Endometrium (tissue), 2 donors: ENCODE data around the gene IGSF11.
"Not testable (repeated sequence)": the region's sequence is repeated elsewhere in the genome, so short reads cannot be mapped to it uniquely, and the experiment has no call there.

Experiments used
- FAIRE-seq: peaks from 2 replicates; lab custom pipeline; 2012; peaks lifted over from hg19 to GRCh38; lab: Jason Lieb, UNC
- donor health status: control.
- donor health status: control.

The IGSF11 gene, protein sequence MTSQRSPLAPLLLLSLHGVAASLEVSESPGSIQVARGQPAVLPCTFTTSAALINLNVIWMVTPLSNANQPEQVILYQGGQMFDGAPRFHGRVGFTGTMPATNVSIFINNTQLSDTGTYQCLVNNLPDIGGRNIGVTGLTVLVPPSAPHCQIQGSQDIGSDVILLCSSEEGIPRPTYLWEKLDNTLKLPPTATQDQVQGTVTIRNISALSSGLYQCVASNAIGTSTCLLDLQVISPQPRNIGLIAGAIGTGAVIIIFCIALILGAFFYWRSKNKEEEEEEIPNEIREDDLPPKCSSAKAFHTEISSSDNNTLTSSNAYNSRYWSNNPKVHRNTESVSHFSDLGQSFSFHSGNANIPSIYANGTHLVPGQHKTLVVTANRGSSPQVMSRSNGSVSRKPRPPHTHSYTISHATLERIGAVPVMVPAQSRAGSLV

GRCh38 chr3:119034256-119035013 is at the start of gene IGSF11:
IGSF11 (minus strand) TSS chr3:119034846; CDS start chr3:119034582, 264 bp downstream.
- FAIRE-seq, result no peak

- no peak for FAIRE-seq
Measured at GRCh38 chr3:119080364-119080763, 45.7 kb upstream of the IGSF11 start.

DNA sequence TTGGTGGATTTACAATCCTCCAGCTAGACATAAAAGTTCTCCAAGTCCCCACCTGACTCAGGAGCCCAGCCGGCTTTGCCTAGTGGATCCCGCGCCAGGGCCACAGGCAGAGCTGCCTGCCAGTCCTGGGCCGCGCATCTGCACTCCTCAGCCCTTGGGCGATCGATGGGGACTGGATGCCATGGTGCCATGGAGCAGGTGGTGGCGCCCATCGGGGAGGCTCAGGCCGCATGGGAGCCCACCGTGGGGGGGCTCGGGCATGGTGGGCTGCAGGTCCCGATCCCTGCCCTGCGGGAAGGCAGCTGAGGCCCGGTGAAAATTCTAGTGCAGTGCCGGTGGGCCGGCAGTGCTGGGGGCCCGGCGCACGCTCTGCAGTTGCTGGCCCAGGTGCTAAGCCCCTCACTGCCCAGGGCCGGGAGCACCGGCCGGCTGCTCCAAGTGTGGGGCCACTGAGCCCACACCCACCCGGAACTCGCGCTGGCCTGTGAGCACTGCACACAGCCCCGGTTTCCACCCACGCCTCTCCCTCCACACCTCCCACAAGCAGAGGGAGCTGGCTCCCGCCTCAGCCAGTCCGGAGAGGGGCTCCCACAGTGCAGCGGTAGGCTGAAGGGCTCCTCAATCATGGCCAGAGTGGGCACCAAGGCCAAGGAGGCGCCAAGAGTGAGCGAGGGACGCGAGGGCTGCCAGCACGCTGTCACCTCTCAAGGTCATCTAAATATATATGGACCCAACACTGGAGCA is 38.8 kb upstream of the IGSF11 start:
- FAIRE-seq, result no peak

DNA sequence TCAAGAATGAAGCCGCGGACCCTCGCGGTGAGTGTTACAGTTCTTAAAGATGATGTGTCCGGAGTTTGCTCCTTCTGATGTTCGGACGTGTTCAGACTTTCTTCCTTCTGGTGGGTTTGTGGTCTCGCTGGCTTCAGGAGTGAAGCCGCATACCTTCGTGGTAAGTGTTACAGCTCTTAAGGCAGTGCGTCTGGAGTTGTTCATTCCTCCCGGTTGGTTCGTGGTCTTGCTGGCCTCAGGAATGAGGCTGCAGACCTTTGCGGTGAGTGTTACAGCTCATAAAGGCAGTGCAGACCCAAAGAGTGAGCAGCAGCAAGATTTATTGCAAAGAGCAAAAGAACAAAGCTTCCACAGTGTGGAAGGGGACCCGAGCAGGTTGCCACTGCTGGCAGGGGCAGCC is 37.8 kb upstream of the IGSF11 start:
- FAIRE-seq, result not testable (repeated sequence)

- no peak for FAIRE-seq
Measured at GRCh38 chr3:119069725-119070124, 35.1 kb upstream of the IGSF11 start.

DNA sequence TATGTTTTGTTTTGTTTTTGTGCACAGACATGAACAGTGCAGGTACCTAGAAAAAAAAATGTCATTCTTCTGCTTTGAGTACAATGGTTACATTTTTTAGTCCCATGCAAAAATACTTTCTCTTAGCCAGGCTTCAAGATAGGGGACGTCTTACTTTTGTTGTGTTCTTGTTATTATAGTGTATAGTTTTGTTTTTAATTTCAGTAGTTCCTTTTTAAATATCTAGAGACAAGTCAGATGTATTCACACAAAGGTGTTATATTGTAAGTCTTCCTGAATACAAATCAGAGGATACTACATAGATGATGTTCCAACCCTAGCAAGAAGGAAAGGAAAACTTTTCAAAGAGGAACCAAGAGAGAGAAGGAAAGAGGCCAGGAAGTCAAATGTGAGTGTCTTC is 28.8 kb upstream of the IGSF11 start:
- FAIRE-seq, result no peak

- no peak for FAIRE-seq
Measured at GRCh38 chr3:119062892-119063291, 28.2 kb upstream of the IGSF11 start.

GRCh38 chr3:119044593-119044992 is 9.9 kb upstream of the IGSF11 start:
- FAIRE-seq, result no peak

- FAIRE-seq, result no peak
Measured at GRCh38 chr3:119042162-119042561, 7.5 kb upstream of the IGSF11 start.

DNA sequence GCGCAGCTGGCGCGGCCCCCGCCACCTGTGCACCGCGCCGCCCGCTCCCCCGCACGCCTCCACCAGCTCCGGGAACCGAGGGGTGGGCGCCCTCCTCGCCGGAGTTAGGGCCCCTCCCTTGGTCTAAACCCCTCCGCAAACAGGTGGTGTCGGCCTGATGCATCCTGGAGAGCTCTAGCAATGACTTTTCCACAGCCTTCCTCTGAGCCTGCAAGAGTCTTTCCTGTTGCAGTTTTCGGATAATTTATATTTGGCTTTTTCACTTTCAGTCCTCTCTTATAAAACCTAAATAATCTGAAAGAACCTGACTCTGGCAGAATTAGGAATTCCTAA is 334 bp upstream of the IGSF11 start:
- FAIRE-seq, result no peak

GRCh38 chr3:119033393-119034255 is 1.0 kb downstream of the IGSF11 start:
- no peak for FAIRE-seq

DNA sequence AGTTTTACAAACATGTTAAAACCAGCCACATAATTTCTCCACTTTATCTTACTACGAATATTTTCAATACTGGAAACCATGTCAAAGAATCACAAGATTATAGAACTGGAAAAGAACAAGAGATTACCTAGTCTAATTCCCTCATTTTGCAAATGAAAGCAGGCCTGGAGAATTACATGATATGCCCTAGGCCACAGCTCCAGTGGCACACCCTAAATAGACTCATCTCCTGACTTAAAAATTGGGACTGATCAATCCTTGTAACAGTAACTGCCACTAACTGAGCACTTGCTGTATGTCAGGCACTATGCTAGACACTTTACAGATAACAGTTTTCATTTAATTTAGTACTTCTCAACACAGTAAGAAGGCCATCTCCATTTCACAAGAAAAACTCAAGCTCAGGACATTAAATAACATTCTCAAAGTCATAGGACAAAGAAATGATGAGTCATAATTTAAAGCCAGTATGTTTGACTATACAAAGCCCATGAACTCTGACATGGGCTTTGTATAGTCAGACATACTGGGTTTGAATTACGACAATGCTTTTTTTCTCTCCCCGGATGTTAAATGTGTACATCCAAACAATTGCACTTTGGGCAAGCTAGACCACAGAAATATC is 9.4 kb downstream of the IGSF11 start:
- FAIRE-seq, result no peak

DNA sequence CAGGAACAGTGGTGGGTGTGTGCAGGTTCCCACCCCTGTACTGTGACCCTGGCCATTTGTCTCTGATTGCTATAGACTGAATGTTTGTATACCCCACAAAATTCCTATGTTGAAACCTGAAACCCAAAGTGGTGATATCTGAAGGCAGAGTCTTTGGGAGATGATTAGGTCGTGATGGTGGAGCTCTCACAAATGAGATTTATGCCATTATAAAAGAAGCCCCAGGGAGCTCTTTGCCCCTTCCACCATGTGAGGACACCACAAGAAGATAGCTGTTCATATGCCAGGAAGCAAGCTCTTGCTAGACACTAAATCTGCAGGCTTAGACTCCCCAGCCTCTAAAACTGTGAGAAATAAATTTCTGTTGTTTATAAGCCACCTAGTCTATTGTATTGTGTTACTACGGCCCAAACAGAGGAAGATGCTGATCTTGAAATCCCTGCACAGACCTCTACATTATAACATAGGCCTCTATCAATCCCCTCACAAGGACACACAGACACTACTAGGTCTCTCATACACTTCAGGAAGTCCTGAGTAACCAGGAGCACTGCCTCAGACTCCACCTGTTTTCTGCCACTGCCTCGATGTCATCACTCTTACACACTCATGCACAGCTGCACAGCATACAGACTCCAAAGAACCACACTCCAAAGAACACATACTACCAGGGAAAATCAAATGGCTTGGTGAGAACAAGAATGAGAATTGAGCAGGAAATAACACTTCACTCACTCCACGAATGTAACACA is 14.7 kb downstream of the IGSF11 start:
- no peak for FAIRE-seq

DNA sequence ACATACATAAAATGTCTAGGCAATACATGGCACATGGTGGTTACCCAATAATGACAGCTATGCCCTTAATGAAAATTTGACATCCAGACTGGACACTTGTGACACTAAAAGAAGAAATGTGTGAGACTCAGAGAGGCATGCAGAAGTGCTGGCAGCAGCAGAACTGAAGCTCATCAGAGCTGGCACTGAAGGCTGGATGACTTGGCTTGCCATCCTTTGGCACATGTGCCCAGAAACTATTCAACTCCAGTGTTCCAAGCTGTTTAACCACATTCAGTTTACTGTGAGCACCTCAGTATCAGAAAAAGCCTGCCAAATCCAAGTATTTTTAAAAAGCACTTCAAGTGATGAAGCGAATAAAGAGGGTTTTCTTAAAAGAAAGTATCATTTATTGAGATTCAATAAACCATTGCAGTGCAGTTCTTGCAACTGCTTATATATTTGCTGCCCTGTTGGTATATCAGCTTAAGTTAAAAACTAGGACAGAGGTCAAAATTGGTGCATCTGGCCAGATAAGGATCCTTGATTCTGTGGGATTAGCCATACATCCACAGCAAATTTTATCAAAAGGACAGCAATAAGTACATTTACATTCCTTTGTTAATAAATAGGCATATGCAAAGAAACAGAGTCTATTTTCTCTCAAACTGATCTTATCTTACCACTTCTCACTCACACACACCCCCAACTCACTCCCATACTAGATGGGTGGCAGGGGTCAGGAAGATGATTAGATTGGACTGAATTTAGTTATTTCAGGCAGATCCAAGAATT is 15.8 kb downstream of the IGSF11 start:
- no peak for FAIRE-seq

- FAIRE-seq, result no peak
Measured at GRCh38 chr3:119015942-119016341, 18.7 kb downstream of the IGSF11 start.

DNA sequence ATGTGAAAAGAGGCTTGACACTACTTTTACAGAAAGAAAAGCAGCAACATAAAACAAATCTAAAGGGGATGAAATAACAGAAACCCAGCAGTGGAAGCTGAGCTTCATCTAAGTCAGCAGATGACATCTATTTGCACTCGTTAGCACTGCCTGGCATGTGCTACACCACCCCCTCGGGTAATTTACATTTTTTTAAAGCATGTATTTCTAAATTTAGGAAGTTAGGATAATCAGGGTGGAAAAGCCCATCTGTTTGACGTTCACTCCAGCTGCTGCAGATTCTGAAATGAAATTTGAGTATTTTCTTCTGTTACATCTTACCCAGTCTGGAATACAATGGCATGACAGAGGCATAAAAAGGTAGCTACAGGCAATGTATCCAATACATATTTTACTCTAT is 20.7 kb downstream of the IGSF11 start:
- FAIRE-seq, result no peak

DNA sequence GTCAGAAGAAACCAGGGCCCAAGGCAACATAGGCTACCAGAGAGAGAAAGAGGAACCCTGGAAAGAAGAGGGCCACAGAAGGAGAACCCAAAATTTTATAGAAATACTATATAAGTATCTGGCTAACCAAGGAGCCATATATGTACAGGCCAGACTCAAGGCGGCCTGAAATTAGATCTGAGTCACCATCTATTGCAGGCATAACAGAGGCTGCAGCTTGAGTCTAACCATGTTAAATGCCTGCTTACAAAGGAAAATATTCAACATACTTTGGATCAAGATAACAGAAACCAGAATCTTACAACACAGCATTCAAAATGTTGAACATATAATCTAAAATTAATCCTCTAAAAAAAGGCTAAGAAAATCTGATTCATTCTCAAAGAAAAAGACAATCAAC is 23.1 kb downstream of the IGSF11 start:
- FAIRE-seq, result no peak

DNA sequence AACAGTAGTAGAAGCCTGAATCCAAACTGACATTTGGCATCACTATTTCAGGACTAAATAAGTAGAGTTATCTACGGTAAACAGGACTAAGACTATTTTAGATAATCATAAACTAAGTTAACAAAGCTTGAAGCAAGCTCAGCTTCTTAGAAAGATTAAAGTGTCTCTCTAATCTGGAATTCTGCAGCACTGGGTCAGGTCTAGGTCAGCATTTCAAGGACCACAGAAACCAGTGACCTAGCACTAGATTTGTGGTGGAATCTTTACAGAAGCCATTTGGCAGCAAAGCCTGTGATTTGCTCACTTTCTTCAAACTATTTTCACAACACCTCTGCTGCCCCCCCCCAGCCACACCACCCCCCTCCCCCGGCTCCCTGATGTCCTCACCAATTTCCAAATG is 37.5 kb downstream of the IGSF11 start:
- no peak for FAIRE-seq

DNA sequence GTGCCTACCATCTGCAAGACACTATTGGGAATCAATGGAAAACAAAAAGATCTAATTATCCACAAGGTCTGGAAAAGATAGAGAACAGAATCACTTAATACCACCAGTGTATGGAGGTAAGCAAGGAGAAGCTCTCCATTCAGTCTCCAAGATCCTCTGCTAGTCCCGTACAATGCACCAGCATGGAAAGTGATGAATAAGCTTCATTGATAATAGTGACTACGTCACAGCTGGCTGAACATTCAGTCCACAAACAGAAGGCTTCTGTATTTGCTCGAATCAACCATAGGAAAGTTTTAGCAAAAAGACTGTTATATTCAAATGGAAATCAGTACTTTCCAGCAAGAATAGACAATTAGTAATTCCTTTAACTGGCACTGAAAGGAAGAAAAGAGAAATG is 42.9 kb downstream of the IGSF11 start:
- no peak for FAIRE-seq
